LNCAP (cell line): ENCODE results near the gene TNFRSF8.

Experiments used
- TF ChIP-seq, protein P1 (sequence below): fragments of 450-650 bp; IDR thresholded peaks from 2 replicates; pipeline ENCODE4 v1.5.1; 2017; ENCODE audit warnings: mild to moderate bottlenecking

TNFRSF8 gene

GRCh38 chr1:12022036-12022435 is 41.1 kb upstream of the TNFRSF8 start:
- TF ChIP-seq, protein P1, sequence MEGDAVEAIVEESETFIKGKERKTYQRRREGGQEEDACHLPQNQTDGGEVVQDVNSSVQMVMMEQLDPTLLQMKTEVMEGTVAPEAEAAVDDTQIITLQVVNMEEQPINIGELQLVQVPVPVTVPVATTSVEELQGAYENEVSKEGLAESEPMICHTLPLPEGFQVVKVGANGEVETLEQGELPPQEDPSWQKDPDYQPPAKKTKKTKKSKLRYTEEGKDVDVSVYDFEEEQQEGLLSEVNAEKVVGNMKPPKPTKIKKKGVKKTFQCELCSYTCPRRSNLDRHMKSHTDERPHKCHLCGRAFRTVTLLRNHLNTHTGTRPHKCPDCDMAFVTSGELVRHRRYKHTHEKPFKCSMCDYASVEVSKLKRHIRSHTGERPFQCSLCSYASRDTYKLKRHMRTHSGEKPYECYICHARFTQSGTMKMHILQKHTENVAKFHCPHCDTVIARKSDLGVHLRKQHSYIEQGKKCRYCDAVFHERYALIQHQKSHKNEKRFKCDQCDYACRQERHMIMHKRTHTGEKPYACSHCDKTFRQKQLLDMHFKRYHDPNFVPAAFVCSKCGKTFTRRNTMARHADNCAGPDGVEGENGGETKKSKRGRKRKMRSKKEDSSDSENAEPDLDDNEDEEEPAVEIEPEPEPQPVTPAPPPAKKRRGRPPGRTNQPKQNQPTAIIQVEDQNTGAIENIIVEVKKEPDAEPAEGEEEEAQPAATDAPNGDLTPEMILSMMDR, result no peak

DNA sequence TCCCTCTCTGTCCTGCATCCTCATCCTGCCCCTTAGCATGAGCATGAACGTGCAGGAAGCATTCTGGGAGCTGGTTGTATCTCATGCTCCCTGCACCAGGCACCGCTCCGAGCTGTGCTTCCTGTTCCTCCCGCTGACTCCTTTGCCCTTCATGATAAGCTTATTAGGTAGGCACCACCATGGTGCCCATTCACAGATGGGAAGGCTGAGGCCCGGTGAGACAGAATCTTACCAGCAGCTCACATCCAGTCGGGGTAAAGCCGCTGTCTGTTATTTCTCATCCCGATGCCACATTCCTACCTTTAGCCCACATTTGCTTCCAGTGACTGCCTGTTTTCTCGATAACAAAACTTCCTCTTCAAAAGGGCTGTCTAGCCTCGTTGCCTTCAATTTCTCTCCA is 36.5 kb upstream of the TNFRSF8 start:
- TF ChIP-seq, protein P1, result no peak

DNA sequence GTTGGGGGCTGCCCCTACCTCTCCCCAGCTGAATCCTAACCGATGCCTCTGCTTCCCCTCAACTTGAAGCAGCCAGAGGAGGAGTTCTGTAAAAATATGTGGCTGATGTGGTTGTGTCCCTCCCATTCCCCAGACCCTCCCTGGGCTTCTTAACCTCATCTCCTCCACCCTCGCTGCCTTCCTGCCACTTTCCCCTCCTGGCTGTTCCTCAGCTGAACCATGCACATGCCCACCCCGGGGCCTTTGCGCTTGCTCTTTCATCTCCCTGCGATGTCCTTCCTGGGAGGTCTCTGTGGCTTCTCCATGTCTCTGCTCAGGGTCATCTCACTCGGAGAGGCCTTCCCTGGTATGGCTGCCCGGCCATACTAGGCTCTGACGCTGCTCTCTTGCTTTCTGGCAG is 34.9 kb upstream of the TNFRSF8 start:
- TF ChIP-seq, protein P1, result no peak

DNA sequence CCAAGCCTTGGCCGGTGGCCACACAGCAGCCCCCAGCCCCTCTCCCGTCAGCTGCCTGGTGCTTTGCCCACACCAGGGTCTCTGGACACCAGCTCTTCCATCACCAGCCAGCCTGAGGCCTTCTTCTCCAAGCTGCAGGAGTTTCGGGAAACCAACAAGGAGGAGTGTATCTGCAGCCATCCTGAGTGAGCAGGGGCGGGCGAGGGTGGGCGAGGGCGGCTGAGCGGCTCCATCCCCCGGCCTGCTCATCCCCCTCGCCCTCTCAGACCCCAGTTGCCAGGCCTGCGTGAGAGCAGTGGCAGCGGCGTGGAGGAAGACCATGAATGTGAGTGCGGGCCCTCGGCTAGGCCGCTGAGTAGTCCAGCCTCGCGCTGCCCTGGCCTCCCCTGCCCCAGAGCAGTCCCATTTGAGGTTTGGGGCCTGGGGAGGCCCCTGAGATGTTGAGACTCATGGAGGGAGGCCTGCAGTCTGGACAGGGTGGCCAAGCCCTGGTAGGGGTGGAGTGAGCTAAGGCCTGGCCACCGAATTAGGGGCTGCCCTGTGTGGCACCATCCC is 34.1 kb upstream of the TNFRSF8 start:
- TF ChIP-seq, protein P1, result no peak

GRCh38 chr1:12029720-12030339 is 33.3 kb upstream of the TNFRSF8 start:
- TF ChIP-seq, protein P1, result no peak

DNA sequence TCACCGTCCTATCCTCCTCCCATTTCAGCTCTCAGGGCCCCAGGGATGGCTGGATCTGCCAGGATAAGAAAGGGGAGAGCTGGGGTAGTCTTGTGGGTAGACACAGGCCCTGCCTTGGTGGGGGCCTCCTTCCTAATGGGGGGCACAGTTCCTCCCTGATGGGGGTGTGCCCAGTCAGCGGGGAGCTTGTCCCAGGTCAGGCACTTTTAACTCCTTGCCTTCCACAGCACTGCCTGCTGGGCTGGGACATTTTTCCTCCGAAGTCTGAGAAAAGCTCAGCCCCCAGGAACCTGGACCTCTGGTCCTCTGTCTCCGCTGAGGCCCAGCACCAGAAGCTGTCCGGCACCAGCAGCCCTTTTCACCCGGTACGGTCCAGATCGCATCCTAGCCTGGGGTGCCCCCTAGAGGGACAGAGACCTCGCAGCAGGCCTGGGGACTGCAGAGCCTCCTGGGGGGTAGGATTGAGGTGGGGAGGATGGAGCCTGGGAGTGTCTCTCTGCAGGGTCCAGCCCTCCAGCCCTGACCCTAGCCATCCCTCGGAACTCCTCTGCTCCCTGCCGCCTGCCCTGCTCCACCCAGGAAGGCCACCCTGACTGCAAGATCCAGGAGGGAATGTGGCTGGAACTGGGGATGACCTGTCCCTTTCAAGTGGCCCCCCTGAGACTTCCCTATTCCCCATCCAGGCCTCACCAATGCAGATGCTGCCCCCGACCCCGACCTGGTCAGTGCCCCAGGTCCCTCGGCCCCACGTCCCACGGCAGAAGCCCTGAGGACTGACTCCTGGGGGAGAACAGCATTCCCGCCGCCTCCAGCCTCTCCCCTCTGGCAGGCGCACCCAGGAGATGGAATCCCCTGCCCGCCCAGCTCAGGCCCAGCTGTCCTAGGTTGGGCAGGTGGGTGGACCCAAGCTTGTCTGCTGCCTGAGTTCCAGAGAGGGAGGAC is 31.8 kb upstream of the TNFRSF8 start:
- TF ChIP-seq, protein P1, result peak; percentile 57; the same call in 1 of the 2 replicates

- TF ChIP-seq, protein P1, result no peak
Measured at GRCh38 chr1:12032161-12032621, 30.9 kb upstream of the TNFRSF8 start.
